GM19351 (cell line): ENCODE data around the gene DCUN1D2.

Experiments used
- ATAC-seq: cut with Tn5 transposase; IDR thresholded peaks from one replicate; pipeline ENCODE4 v1.9.1; 2021; ENCODE audit warnings: mild to moderate bottlenecking, moderate library complexity; ENCODE audit not compliant: unreplicated experiment

DCUN1D2 gene

DNA sequence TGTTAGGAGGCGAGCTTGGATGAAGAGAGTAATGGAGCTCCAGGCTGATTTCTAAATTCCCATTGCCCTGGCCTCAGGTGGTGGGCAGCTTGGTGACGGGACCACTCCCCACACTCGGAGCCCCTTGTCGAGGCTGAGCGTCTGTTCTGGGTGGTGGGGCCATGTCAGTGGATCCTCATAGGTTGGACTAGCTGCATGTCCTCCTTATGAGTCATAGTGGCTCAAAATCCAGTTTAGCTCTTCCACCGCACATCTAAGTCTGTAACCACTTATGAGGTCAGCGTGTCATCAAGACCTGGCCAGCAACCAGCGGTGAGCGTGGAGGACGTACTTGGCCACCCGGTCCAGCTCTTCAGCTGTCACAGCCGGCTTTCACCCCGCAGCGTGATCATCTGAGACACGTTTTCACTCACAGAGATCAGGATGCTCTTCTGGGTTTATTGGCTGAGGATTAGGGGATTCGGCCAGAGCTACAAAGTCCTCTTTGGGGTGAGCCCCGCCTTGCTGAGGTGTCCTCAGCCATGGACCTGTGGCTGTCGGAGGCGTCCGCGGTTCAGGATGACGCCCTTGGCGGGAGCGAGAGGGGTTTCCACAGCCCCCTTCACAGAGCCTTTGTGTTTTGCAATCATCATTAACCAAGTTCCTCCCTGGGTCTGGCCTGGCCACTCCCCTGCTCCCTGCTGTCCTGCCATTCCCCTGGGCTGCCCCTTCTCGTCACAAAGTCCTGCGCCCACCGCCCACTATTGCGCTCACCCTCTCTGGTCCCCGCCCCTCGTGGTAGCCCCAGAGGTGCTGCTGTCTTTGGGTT lies 79.1 kb downstream of the DCUN1D2 start:
- no peak for ATAC-seq

DNA sequence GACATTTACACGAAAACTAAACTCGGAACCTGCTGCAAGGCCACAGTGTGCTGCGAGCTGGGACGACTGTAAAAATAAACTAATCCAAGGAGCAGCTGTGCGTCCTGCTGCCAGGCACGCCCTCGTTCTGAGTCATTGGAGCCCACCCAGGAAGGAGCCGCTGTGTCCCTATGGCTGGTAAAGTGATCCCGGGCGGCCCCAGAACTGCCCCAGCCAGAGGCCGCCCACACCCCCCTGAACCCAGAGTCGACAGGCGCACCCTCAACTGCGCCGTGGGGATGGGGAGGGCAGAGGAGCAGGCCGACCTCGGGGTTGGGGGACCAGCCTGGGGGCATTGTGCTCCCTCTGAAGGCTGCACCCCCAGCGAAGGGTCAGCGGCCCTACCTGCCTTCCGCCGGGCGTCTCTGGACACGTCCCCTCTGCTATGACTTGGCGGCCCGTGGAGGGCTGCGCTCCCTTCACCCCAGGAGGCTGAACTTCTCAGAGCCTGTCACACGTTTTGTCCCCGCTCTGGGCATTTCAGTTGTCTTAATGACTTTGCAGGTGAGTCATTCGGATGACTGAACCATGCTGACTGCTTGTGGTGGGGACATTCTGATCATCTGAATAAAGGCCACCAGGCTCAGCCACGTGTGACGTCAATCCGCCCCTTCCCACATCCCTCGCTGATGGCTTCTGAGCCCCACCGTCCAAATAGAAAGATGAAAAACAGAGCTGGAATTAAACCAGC lies 79.9 kb downstream of the DCUN1D2 start:
- no peak for ATAC-seq

DNA sequence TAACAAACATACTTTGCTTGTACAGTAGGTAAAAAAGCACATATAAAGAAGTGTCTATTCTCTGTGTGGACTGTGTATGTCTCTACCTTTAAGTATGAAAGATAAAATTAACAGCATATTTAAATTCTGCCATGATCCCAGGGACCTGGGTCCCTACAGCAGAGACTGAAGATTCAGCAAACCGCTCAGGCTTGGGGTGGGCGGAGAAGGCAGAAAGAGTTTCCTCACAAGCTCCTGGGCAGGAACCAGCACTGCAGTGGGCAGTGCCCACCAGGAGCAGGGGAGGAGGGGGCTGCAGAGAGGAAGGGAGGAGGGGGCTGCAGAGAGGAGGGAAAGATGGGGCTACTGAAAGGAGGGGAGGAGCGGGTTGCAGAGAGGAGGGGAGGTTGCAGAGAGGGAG lies 81.9 kb downstream of the DCUN1D2 start:
- no peak for ATAC-seq

DNA sequence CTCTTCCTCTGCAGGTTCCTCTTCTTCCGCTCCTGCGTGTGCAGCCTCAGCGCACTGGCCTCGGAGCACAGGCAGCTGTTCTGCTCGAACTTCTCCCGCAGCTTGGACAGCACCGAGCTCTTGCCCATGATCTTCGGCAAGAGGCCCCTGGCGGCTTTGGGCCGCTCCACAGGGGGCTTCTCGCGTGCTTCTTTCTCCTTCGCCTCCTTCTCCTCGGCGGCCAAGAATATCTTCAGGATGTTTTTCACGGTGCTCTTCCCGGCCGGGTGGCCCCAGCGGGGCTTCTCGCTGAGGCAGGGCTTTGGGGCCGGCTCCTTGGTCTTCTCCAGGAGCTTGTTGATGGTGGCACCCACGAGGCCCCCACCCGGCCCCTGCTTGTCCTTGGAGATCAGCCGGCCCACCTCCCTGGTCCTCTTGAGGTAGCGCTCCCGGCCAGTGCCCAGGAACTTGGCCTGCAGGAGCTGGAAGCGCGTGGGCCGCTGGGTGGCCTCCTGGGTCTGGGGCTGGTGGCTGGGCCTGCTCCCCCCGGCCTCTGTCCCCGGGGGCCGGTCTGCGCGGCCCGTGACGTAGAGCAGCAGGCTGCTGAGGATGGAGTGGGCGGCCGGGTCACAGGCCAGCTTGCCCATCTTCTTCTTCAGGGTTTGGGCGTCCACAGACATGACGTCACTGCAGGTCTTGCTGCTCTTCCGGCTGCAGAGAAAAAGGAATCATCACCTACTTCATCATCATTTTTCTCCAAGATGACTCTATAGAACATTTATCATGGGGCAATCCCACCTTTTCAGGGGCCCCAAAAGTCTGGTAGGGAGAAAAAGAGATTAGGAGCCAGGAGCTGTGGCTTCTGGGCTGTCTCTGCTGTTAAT lies 82.7 kb downstream of the DCUN1D2 start:
- ATAC-seq, result no peak

DNA sequence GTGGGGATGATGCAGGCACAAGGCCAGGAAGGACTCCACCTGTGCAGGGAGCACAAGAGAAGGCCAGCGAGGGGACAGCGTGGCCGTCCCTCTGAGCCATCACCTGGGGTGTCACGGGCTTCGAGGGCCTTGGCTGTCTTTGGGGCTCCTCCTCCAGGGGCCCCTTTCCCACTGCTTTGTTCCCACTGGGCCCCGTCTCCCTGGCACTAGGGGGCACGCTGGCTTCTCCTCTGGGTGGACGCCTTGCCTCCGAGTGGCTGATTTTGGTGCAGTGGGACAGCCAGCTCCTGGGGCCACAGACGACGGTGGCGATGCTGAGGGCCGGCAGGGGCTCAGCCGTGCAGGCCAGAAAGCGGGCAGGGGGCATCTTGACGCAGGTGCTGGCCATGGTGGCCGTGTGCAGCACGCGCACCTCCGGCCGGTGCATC lies 83.4 kb downstream of the DCUN1D2 start:
- no peak for ATAC-seq

DNA sequence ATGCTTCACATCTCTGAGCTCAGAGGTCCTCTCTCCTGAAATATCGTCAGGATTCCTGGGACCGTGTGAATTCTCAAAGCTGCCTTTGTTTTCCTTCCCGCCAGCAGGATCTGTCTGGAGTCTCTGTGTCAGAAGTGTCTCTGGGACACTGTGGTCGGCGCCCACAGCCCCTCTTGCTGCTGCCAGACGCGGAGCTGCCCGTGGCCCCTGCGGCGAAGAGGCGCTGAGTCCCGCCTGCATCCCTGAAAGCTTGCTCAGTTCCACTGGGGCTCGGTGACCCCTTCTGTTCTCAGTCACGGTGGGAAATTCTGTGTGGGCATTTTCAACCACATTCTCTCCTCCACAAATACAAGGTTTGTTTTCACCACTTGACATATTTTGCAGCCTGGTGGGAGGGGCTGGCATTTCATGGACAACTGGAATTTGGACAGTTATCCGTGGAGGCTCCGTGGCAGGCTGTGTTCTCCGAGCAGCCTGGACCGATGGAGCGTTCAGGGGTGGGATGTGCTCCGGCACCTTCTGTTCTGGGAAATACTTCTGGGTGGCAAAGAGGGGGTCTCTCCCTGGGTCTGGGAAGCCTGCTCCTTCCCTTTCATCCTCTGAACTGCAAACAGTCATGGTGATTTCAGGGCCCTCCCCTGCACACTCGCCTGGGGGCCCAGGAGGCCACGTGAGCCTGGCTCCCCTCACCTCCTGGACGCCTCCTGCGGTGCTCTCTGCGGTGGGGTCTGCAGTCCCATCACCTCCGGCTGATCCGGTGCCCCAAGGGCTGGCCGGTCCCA lies 84.0 kb downstream of the DCUN1D2 start:
- no peak for ATAC-seq
